Right renal cortex interstitium (tissue), 3 donors: Measurements from ENCODE around the gene PHLDB1. TPM values are rescaled to one million over a fixed set of nuclear protein-coding genes. Genes with fewer than 3 reads are reported as not detected.
A peak's percentile ranks its signal among the peaks of the same experiment; 100 is the strongest.
"Not testable (repeated sequence)": the region's sequence is repeated elsewhere in the genome, so short reads cannot be mapped to it uniquely, and the experiment has no call there.

ENCODE experiments used
- DNase-seq, 3 donors: peaks; one replicate each; pipeline ENCODE4 v3.0.0-alpha.2; 2013; ENCODE audit warnings: low read depth in 3 of 3, low spot score in 2 of 3
- polyA plus RNA-seq, 3 donors: library from polyadenylated mRNA; unstranded; fragments of 120-200 nt; gene quantifications; one replicate each; pipeline ENCODE4 v1.2.1, GENCODE V29; 2013; ENCODE audit not compliant: insufficient read length in 3 of 3

The PHLDB1 gene
- polyA plus RNA-seq: 100 to 1,000 TPM; 106 to 112 (median 106) TPM

- no peak for DNase-seq
Measured at GRCh38 chr11:118607401-118608359, at the start of gene PHLDB1. Gene PHLDB1, plus strand, starts transcription at chr11:118607615. Its CDS starts 6,222 bp downstream, at chr11:118613837.

GRCh38 chr11:118560806-118561205 lies 46.6 kb upstream of the PHLDB1 start:
- DNase-seq: no peak

- no peak for DNase-seq
Measured at GRCh38 chr11:118565051-118565450, 42.4 kb upstream of the PHLDB1 start.

GRCh38 chr11:118569670-118570069 lies 37.7 kb upstream of the PHLDB1 start:
- DNase-seq: no peak

- DNase-seq: no peak
Measured at GRCh38 chr11:118570787-118571186, 36.6 kb upstream of the PHLDB1 start.

- not testable (repeated sequence) for DNase-seq
Measured at GRCh38 chr11:118571701-118572060, 35.7 kb upstream of the PHLDB1 start.

- DNase-seq: peak; percentile 52 to 75 (median 72)
Measured at GRCh38 chr11:118572061-118572980, 35.1 kb upstream of the PHLDB1 start, which contains the start of gene ARCN1. Gene ARCN1, plus strand, starts transcription at chr11:118572409. Its CDS starts 139 bp downstream, at chr11:118572548.

GRCh38 chr11:118572981-118573550 lies 34.3 kb upstream of the PHLDB1 start:
- DNase-seq: peak; percentile 21 to 47 (median 27)

- DNase-seq: no peak
Measured at GRCh38 chr11:118574636-118575035, 32.8 kb upstream of the PHLDB1 start.

GRCh38 chr11:118577995-118578394 lies 29.4 kb upstream of the PHLDB1 start:
- DNase-seq: not testable (repeated sequence)

- no peak for DNase-seq
Measured at GRCh38 chr11:118581057-118581456, 26.4 kb upstream of the PHLDB1 start.

GRCh38 chr11:118587952-118588351 lies 19.5 kb upstream of the PHLDB1 start:
- no peak for DNase-seq

GRCh38 chr11:118592616-118593367 lies 14.6 kb upstream of the PHLDB1 start:
- DNase-seq: no peak

- not testable (repeated sequence) for DNase-seq
Measured at GRCh38 chr11:118594984-118595383, 12.4 kb upstream of the PHLDB1 start.

GRCh38 chr11:118596224-118597146 lies 10.9 kb upstream of the PHLDB1 start:
- DNase-seq: no peak

GRCh38 chr11:118597556-118597955 lies 9.9 kb upstream of the PHLDB1 start:
- no peak for DNase-seq

GRCh38 chr11:118602331-118602730 lies 5.1 kb upstream of the PHLDB1 start:
- DNase-seq: no peak

GRCh38 chr11:118603709-118604108 lies 3.7 kb upstream of the PHLDB1 start:
- DNase-seq: not testable (repeated sequence)

- no peak for DNase-seq
Measured at GRCh38 chr11:118604566-118604965, 2.8 kb upstream of the PHLDB1 start.
